Measurements from ENCODE around the gene CR1. TPM values are rescaled to one million over a fixed set of nuclear protein-coding genes. Genes with fewer than 3 reads are reported as not detected.

CR1 gene
- 1 to 10 TPM in 1 of 4 donors, under 1 TPM in 3; 0.49 to 1.6 (median 0.67) TPM for total RNA-seq

DNA sequence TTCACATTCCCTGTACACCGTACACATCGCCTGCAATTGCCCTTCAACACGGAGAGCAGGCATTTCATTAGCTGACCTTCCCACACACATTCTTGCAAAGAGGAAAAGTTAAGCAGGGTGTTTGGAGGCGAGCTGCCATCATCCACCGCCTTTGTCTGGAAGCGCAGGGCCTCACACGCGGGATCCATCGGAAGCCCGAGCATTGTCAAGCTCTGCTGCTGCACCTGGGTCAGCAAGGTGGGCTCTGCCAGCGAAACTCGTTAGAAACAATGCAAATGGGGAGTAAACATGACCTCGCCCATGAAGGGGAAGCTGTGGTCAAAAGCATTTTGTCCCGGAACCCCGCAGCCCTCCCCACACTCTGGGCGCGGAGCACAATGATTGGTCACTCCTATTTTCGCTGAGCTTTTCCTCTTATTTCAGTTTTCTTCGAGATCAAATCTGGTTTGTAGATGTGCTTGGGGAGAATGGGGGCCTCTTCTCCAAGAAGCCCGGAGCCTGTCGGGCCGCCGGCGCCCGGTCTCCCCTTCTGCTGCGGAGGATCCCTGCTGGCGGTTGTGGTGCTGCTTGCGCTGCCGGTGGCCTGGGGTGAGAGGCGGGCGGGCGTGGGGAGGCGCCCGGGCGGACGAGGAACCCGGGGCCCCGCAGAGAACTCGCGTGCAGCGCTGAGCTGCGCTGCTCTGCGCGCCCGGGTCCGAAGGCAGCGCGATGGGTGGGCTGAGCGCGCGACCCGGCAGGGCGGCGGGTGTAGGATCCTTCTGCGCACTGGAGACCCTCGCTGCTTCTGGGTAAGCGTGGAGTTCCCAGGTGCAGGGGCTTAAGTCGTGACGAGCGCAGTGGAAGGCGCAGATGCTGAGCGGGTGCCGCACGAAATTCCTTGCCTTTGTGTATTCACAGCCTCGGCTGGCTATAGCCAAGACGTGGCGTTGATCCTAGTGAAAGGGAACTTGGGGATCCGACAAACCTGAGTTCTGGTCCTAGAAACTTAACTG, at the start of gene CR1:
Gene CR1 (plus strand): TSS at position 357 of the 992 bp plus-strand sequence. CDS start 111 bp downstream, at position 468.
- TF ChIP-seq, protein P1, sequence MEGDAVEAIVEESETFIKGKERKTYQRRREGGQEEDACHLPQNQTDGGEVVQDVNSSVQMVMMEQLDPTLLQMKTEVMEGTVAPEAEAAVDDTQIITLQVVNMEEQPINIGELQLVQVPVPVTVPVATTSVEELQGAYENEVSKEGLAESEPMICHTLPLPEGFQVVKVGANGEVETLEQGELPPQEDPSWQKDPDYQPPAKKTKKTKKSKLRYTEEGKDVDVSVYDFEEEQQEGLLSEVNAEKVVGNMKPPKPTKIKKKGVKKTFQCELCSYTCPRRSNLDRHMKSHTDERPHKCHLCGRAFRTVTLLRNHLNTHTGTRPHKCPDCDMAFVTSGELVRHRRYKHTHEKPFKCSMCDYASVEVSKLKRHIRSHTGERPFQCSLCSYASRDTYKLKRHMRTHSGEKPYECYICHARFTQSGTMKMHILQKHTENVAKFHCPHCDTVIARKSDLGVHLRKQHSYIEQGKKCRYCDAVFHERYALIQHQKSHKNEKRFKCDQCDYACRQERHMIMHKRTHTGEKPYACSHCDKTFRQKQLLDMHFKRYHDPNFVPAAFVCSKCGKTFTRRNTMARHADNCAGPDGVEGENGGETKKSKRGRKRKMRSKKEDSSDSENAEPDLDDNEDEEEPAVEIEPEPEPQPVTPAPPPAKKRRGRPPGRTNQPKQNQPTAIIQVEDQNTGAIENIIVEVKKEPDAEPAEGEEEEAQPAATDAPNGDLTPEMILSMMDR (IDR thresholded peaks at IDR 0.05): no peak
- TF ChIP-seq POLR2A (IDR thresholded peaks at IDR 0.05): no peak
- DNase-seq (ENCODE audit: low spot score in 2 of 2): peak; percentile 17 to 87
- peak within 1 kb of the TSS; percentile 5 for H3K4me3 ChIP-seq (ENCODE audit: low read depth, poor library complexity, severe bottlenecking)
- intact Hi-C loops (cut with DNase I; ENCODE audit: low total_unique reads): no loop called here
- 10 to 13% methylated on average over 29 to 41 of the region's 68 CpGs for WGBS, 2 donors

DNA sequence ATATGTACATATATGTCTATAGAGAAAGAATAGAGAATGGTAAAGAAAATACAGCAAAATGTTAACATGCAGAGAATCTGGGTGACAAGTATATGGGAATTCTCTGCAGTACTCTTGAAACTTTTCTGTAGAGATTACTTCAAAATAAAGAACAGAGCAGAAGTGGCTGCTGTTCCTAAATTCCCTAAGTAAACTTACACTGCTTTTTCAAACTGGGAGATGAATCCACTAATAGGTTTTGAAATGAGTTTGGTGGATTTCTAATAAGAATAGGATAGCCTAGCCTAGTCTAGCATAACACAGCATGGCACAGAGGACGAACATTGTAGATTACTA, 42.3 kb upstream of the CR1 start:
- no peak overlapping the region for H3K4me3 ChIP-seq (ENCODE audit: low read depth, poor library complexity, severe bottlenecking)
- intact Hi-C loops (cut with DNase I; ENCODE audit: low total_unique reads): no loop called here
- 10 to 15% methylated on average over 1 of the region's 1 CpG for WGBS, 2 donors
- TF ChIP-seq POLR2A (IDR thresholded peaks at IDR 0.05): no peak
- TF ChIP-seq, protein P1 (IDR thresholded peaks at IDR 0.05): no peak
- no peak for DNase-seq (ENCODE audit: low spot score in 2 of 2)

DNA sequence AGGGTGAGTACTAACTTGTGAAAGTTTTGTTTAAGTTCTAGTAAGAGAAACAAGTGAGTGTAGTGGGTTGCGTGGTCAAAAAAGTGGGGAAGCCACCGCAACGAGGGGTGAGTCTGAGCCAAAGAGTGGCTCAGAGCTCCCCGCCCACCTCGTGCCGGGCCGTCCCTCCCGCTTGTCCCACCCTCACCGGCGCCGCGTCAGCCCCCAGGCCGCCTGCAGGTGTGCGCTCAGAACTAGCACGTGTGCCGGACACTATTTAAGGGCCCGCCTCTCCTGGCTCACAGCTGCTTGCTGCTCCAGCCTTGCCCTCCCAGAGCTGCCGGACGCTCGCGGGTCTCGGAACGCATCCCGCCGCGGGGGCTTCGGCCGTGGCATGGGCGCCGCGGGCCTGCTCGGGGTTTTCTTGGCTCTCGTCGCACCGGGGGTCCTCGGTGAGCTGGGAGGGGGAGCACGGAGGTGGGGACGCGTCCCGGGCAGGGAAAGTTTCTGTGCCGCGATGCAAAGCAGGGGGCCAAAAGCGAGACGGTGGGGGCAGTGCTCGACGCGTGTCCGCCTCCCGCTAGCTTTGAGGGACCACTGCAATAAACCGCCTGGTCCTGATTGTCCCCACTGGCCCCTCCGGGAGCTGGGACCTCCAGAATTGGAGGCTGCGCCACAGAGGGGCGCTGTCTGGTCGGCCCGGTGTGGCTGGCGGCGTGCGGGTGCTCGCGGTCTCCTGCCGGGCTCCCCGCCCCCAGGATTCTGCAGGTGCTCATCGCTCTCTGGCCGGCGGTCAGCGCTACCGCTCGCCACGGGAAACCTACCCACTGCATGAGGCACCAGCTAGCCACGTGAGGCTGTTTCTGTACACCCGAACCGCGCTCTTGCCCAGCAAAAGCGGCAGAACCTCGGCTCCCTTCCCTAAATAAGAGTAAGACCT, 41.7 kb upstream of the CR1 start, which contains the start of gene CR2:
Gene CR2 (plus strand): TSS at position 283 of the 919 bp plus-strand sequence. CDS start 91 bp downstream, at position 374.
- TF ChIP-seq, protein P1 (IDR thresholded peaks at IDR 0.05): no peak
- TF ChIP-seq POLR2A (IDR thresholded peaks at IDR 0.05): no peak
- 2% methylated on average over 25 to 48 of the region's 75 CpGs for WGBS, 2 donors
- intact Hi-C loops (cut with DNase I; ENCODE audit: low total_unique reads): no loop called here
- H3K4me3 ChIP-seq (ENCODE audit: low read depth, poor library complexity, severe bottlenecking): peak within 1 kb of the TSS; percentile 9
- no peak for DNase-seq (ENCODE audit: low spot score in 2 of 2)

DNA sequence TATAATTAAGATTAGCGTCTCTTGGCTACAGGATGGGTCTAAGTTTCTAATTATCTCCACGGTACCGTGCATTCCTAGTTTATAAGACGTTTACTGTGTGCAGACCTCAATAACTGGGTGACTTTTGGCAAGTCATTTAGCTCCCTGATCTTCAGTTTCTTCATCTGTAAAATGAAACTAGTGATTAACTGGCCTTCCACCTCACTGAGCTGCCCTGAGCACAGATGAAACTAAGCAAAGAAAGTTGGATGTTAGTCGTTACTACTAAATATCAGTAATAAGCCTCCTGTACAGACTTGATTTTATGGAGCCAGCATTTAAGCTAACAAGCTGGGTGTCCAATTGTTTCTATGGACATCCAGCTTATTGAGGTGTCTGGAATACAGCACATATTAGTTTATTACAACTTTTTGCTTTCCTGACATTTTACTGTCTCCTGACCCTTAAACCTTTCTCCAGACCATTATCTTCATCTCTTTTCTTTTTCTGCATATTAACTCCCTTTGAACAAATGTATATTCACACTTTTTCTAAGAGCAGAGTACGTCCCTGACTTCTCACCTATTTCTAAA, 40.7 kb upstream of the CR1 start:
- 42 to 51% methylated on average over 6 of the region's 6 CpGs for WGBS, 2 donors
- intact Hi-C loops (cut with DNase I; ENCODE audit: low total_unique reads): no loop called here
- H3K4me3 ChIP-seq (ENCODE audit: low read depth, poor library complexity, severe bottlenecking): no peak overlapping the region
- no peak for TF ChIP-seq POLR2A (IDR thresholded peaks at IDR 0.05)
- TF ChIP-seq, protein P1 (IDR thresholded peaks at IDR 0.05): no peak
- DNase-seq (ENCODE audit: low spot score in 2 of 2): no peak

DNA sequence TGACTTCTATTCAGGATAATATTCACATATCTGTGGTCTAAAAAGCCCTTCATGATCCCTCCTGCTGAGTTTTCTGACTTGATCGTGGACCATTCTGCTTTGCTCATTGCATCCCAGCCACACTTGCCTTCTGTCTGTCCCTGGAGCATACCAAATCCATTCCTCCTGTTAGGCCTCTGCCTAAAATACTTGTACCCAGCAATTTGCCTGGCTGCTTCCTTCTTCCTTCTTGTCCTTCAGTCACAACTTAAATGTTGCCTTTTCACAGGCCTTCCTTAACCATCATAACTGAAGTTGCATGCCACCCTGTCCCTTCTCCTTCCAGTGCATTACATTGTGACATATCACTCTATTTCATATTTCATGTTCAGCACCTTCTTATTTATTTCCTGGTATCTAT, 37.5 kb upstream of the CR1 start:
- DNase-seq (ENCODE audit: low spot score in 2 of 2): no peak
- H3K4me3 ChIP-seq (ENCODE audit: low read depth, poor library complexity, severe bottlenecking): no peak overlapping the region
- TF ChIP-seq POLR2A (IDR thresholded peaks at IDR 0.05): no peak
- TF ChIP-seq, protein P1 (IDR thresholded peaks at IDR 0.05): no peak
- intact Hi-C loops (cut with DNase I; ENCODE audit: low total_unique reads): no loop called here
- 88 to 92% methylated on average over 1 of the region's 1 CpG for WGBS, 2 donors
